Activated CD8-positive, alpha-beta T cell treated with anti-CD3 and anti-CD28 coated beads, Interleukin-2, amount 10 ng/mL, durations not matched to agents 7 days and 5 days (primary cell): Measurements from ENCODE around the gene PLEKHD1. TPM values are rescaled to one million over a fixed set of nuclear protein-coding genes. Genes with fewer than 3 reads are reported as not detected.

Experiments
- ATAC-seq: fragments of 150-1000 bp; cut with Tn5 transposase; one replicate; pipeline ENCODE4 v1.10.0; 2021; ENCODE audit warnings: moderate library complexity
- CTCF ChIA-PET: fragments of 350-600 bp; sonication (Branson Sonifier 250); formaldehyde crosslinking; loops from one replicate; lab custom pipeline; 2021; ENCODE audit warnings: antibody characterized with exemption; lab: Charles Lee
- POLR2A ChIA-PET: fragments of 350-600 bp; sonication (Branson Sonifier 250); formaldehyde crosslinking; loops from one replicate; lab custom pipeline; 2021; ENCODE audit warnings: antibody characterized with exemption; lab: Charles Lee
- DNase-seq: peaks from one replicate; pipeline ENCODE4 v3.0.0-alpha.2; 2020
- H3K27ac Mint-ChIP-seq: one replicate; pipeline ENCODE4 v1.8.0; 2021; ENCODE audit warnings: mild to moderate bottlenecking, mixed read lengths
- H3K27me3 Mint-ChIP-seq: one replicate; pipeline ENCODE4 v1.8.0; 2021; ENCODE audit warnings: low read depth, mixed read lengths
- H3K36me3 Mint-ChIP-seq: one replicate; pipeline ENCODE4 v1.8.0; 2021; ENCODE audit warnings: low read depth, mixed read lengths
- H3K4me1 Mint-ChIP-seq: one replicate; pipeline ENCODE4 v1.8.0; 2021; ENCODE audit warnings: low read depth, mixed read lengths
- H3K4me3 Mint-ChIP-seq: one replicate; pipeline ENCODE4 v1.8.0; 2021; ENCODE audit warnings: mild to moderate bottlenecking, mixed read lengths
- H3K9me3 Mint-ChIP-seq: one replicate; pipeline ENCODE4 v1.8.0; 2022; ENCODE audit warnings: mixed read lengths; ENCODE audit not compliant: insufficient read depth
- total RNA-seq, 2 experiments: library from RNA; stranded (reverse); gene quantifications; one replicate each; pipeline ENCODE4 v1.2.3, GENCODE V29; 2021

The PLEKHD1 gene
- total RNA-seq, 2 experiments from 2014 or later: 0.10 to 0.13 TPM

DNA sequence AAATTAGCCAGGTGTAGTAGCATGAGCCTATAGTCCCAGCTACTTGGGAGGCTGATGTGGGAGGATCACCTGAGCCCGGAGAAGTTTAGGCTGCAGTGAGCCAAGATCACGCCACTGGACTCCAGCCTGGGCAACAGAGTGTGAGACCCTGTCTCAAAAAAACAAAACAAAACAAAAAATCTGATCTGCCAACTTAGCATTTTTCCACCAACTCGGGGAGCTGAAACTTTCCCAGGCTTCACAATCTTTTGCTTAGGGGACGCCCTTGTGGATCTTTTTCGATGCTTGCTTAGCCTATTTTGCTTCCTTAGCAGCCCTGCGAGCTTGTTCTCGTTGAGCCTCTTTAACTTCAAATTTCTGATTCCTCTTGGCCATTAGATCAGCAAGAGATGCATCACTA is 76.3 kb downstream of the PLEKHD1 start:
- Mint-ChIP-seq H3K27ac (no peak overlapping the region), H3K9me3 (no peaks in the 10 kb centered on the region), H3K27me3 (peaks cover 42% of the 10 kb centered on the region), H3K36me3 (no peaks in the 10 kb centered on the region), H3K4me3 (no peak overlapping the region), H3K4me1 (no peaks in the 10 kb centered on the region)
- DNase-seq (no peak), ATAC-seq (no peak)
- CTCF ChIA-PET: interaction anchor here (1.5 to 3.0 kb wide), 2 partner anchors 13 to 19 kb away, joined by 5 to 10 read pairs; no protein-coding TSS in a partner anchor
- POLR2A ChIA-PET: no interaction called here

DNA sequence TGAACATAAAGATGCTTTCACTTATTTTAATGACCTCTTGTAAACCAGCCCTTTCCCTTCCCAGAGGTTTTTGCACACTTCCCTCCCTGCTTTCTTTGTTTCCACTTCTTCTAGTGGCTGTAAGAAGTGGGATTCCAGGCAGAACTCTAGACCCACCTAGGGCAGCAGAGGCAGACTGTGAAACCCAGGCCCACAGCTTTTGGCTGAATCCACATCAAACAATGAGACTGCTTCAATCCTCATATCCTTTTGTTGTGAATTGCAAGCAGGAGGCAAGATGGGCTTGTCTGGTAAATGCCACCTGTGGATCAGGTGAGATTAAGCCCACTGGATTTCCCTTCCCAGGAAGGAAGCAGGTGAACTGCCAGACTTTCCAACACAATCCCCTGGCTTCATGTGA is 77.4 kb downstream of the PLEKHD1 start:
- ChIA-PET CTCF (no interaction called here), POLR2A (no interaction called here)
- ATAC-seq (no peak), DNase-seq (no peak)
- Mint-ChIP-seq H3K27me3 (peaks cover 51% of the 10 kb centered on the region), H3K36me3 (no peaks in the 10 kb centered on the region), H3K9me3 (no peaks in the 10 kb centered on the region), H3K4me1 (no peaks in the 10 kb centered on the region), H3K27ac (no peak overlapping the region), H3K4me3 (no peak overlapping the region)

GRCh38 chr14:69567563-69567962 is 83.0 kb downstream of the PLEKHD1 start:
- no peak for DNase-seq
- H3K27ac Mint-ChIP-seq: no peak overlapping the region
- POLR2A ChIA-PET: no interaction called here
- H3K9me3 Mint-ChIP-seq: no peaks in the 10 kb centered on the region
- peaks cover 75% of the 10 kb centered on the region for H3K27me3 Mint-ChIP-seq
- H3K36me3 Mint-ChIP-seq: no peaks in the 10 kb centered on the region
- CTCF ChIA-PET: no interaction called here
- no peak for ATAC-seq
- H3K4me3 Mint-ChIP-seq: no peak overlapping the region
- no peaks in the 10 kb centered on the region for H3K4me1 Mint-ChIP-seq

GRCh38 chr14:69569859-69570258 is 85.3 kb downstream of the PLEKHD1 start:
- Mint-ChIP-seq H3K4me3 (no peak overlapping the region), H3K27ac (no peak overlapping the region), H3K4me1 (peaks cover 8% of the 10 kb centered on the region), H3K27me3 (peaks cover 75% of the 10 kb centered on the region), H3K9me3 (no peaks in the 10 kb centered on the region), H3K36me3 (no peaks in the 10 kb centered on the region)
- ATAC-seq (no peak), DNase-seq (no peak)
- ChIA-PET POLR2A (no interaction called here), CTCF (interaction anchor here (1.4 kb wide), 1 partner anchor 21 kb away, joined by 5 read pairs; no protein-coding TSS in a partner anchor)

DNA sequence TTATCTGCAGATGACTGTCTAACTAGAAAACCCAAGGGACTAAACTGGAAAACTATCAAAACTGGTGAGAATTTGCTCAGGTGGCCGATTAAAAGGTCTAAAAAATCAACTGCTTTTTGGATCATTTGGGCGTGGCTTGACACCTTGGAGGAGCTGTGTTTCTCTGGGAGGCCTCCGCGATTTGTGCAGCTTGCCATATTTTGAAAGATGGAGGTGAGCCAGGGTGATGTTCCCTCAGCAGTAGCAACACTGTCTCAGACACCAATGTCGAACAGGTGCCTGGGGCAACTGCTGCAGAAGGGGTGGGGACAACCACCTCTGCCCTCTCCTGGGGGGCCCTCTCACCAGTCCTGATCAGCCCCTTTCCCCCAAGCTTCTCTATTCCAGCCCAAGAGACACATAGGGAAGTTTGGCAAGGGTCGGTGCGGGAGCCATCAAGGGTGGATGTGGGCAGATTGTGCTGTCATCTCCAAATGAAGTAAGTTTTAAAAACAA is 86.4 kb downstream of the PLEKHD1 start:
- Mint-ChIP-seq H3K9me3 (no peaks in the 10 kb centered on the region), H3K4me3 (no peak overlapping the region), H3K27ac (no peak overlapping the region), H3K27me3 (peaks cover 70% of the 10 kb centered on the region), H3K4me1 (peaks cover 8% of the 10 kb centered on the region), H3K36me3 (no peaks in the 10 kb centered on the region)
- DNase-seq: no peak
- ChIA-PET POLR2A (no interaction called here), CTCF (interaction anchor here (0.7 to 1.4 kb wide), 3 partner anchors 8 to 329 kb away, joined by 3 to 5 read pairs (median 3); no protein-coding TSS in a partner anchor)
- ATAC-seq: no peak

DNA sequence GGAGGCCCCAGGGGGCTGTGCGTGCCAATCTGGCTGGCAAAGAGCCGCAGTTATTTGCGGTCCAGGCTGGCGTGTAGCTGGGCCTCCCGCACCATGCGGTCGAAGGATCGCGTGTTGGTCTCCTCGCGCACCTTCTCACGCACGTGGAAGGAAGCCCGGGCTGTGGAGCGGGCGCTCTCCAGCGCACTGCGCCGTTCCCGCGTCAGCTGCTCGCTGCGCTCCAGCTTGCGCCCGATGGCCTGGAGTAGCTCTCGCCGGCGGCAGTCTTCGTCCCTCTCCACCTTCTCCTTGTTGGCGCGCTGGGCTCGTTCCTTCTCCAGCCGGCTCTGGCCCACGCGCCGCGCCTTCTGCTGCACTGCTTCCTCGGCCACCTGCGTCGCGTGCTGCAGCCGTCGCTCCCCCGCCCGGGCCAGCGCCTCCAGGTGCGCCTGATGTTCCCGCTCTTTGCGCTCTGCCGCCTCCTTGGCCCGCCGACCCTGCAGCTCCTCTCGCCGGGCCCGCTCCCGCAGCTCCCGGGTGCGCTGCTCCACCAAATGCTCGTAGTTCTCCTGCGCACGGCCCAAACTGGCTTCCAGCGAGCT is 87.0 kb downstream of the PLEKHD1 start:
- ATAC-seq: no peak
- no peaks in the 10 kb centered on the region for H3K9me3 Mint-ChIP-seq
- POLR2A ChIA-PET: interaction anchor here (0.8 kb wide), 1 partner anchor 195 kb away, joined by 3 read pairs; the partner anchor contains the start of gene SRSF5

GRCh38 chr14:69572030-69572840 is 87.7 kb downstream of the PLEKHD1 start:
- peaks cover 8% of the 10 kb centered on the region for H3K4me1 Mint-ChIP-seq
- POLR2A ChIA-PET: interaction anchor here (0.8 kb wide), 1 partner anchor 195 kb away, joined by 3 read pairs; the partner anchor contains the start of gene SRSF5
- no peak overlapping the region for H3K27ac Mint-ChIP-seq
- H3K9me3 Mint-ChIP-seq: no peaks in the 10 kb centered on the region
- ATAC-seq (peak; percentile 16), DNase-seq (no peak)
- H3K4me3 Mint-ChIP-seq: no peak overlapping the region
- H3K36me3 Mint-ChIP-seq: no peaks in the 10 kb centered on the region
- peaks cover 69% of the 10 kb centered on the region for H3K27me3 Mint-ChIP-seq
- CTCF ChIA-PET: interaction anchor here (0.5 to 4.5 kb wide), 7 partner anchors 24 to 331 kb away, joined by 3 to 13 read pairs (median 3); no protein-coding TSS in a partner anchor

More for the DNA sequence above, 87.0 kb downstream of the PLEKHD1 start:
- DNase-seq: no peak
- Mint-ChIP-seq H3K27ac (no peak overlapping the region), H3K36me3 (no peaks in the 10 kb centered on the region), H3K4me3 (no peak overlapping the region), H3K27me3 (peaks cover 69% of the 10 kb centered on the region), H3K4me1 (peaks cover 8% of the 10 kb centered on the region)
- CTCF ChIA-PET: interaction anchor here (0.5 to 1.5 kb wide), 5 partner anchors 23 to 330 kb away, joined by 3 to 7 read pairs (median 3); no protein-coding TSS in a partner anchor

GRCh38 chr14:69572841-69573135 is 88.3 kb downstream of the PLEKHD1 start:
- ChIA-PET POLR2A (no interaction called here), CTCF (interaction anchor here (1.0 to 4.5 kb wide), 4 partner anchors 25 to 329 kb away, joined by 3 to 13 read pairs (median 6); no protein-coding TSS in a partner anchor)
- H3K4me1 Mint-ChIP-seq: peaks cover 8% of the 10 kb centered on the region
- ATAC-seq (no peak), DNase-seq (no peak)
- H3K4me3 Mint-ChIP-seq: no peak overlapping the region
- no peaks in the 10 kb centered on the region for H3K36me3 Mint-ChIP-seq
- no peaks in the 10 kb centered on the region for H3K9me3 Mint-ChIP-seq
- H3K27ac Mint-ChIP-seq: no peak overlapping the region
- peaks cover 64% of the 10 kb centered on the region for H3K27me3 Mint-ChIP-seq

DNA sequence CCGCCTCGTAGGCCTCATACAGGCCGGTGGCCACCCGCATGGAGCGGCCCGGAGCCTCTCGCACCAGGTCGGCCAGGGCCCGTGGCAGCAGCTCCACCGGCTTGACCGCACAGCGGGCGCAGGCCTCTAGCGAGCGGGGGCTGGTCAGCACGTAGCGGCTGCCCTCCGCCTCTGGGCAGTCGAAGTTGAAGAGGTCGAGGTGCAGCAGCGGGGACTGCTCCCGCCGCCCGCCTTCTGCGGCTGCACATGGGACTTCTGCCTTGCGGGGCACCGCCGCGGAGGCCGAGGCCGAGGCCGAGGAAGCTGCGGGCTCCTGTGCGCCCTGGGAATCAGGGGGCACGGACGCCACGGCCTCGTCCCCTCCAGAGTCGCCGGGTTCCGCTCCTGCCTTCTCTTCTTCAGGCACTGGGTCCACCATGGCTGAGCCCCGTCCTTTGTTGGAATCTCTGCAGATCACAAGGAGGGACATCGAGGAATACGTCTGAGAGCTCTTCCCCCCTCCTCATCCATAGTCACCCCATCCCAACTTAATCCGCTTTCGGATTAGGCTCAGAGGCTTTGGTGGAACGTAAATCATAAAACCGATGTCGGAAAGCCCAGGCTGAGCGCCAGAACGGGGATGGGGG is 88.8 kb downstream of the PLEKHD1 start:
- ChIA-PET POLR2A (no interaction called here), CTCF (interaction anchor here (0.9 to 4.5 kb wide), 7 partner anchors 11 to 330 kb away, joined by 3 to 14 read pairs (median 6); no protein-coding TSS in a partner anchor)
- DNase-seq (no peak), ATAC-seq (no peak)
- Mint-ChIP-seq H3K4me3 (no peak overlapping the region), H3K4me1 (peaks cover 8% of the 10 kb centered on the region), H3K9me3 (no peaks in the 10 kb centered on the region), H3K27me3 (peaks cover 61% of the 10 kb centered on the region), H3K36me3 (no peaks in the 10 kb centered on the region), H3K27ac (no peak overlapping the region)

GRCh38 chr14:69573831-69574262 is 89.3 kb downstream of the PLEKHD1 start:
- Mint-ChIP-seq H3K27me3 (peaks cover 62% of the 10 kb centered on the region), H3K4me1 (peaks cover 8% of the 10 kb centered on the region), H3K27ac (no peak overlapping the region), H3K9me3 (no peaks in the 10 kb centered on the region), H3K4me3 (no peak overlapping the region), H3K36me3 (no peaks in the 10 kb centered on the region)
- ChIA-PET CTCF (interaction anchor here (0.7 to 4.5 kb wide), 11 partner anchors 11 to 331 kb away, joined by 3 to 14 read pairs (median 5); partner anchors contain the start of gene SRSF5), POLR2A (no interaction called here)
- DNase-seq (no peak), ATAC-seq (no peak)

- Mint-ChIP-seq H3K36me3 (no peaks in the 10 kb centered on the region), H3K4me1 (peaks cover 8% of the 10 kb centered on the region), H3K27ac (no peak within 1 kb of the TSS), H3K9me3 (no peaks in the 10 kb centered on the region), H3K4me3 (peak within 1 kb of the TSS; percentile 62), H3K27me3 (peaks cover 61% of the 10 kb centered on the region)
- POLR2A ChIA-PET: interaction anchor here (0.6 kb wide), 1 partner anchor 14 kb away, joined by 7 read pairs; no protein-coding TSS in a partner anchor
- DNase-seq (peak; percentile 80), ATAC-seq (peak; percentile 80)
- CTCF ChIA-PET: interaction anchor here (0.6 to 4.5 kb wide), 22 partner anchors 10 to 785 kb away, joined by 3 to 14 read pairs (median 4); partner anchors contain the start of gene SRSF5
These were observed 89.9 kb downstream of the PLEKHD1 start, which contains the start of gene CCDC177 for GRCh38 chr14:69574263-69574953. TSS of gene CCDC177 (minus strand) at chr14:69574871. CDS start at chr14:69573622, 1,249 bp downstream.
